OCI-LY7 (cell line): ENCODE measurements around the gene NRDC.

ENCODE experiments used
- CTCF ChIP-seq: fragments of 200-600 bp; sonication (generic); conservative IDR thresholded peaks from 2 replicates; pipeline ENCODE4 v1.5.1; 2014; ENCODE audit warnings: mild to moderate bottlenecking, antibody characterized with exemption, low read length, moderate library complexity, mixed read lengths
- EZH2phosphoT487 ChIP-seq: fragments of 200-600 bp; sonication (generic); IDR thresholded peaks from 2 replicates; pipeline ENCODE4 v1.6.1; 2018; ENCODE audit warnings: low read depth, borderline replicate concordance, mild to moderate bottlenecking, mixed run types, antibody characterized with exemption, low read length, moderate library complexity, mixed read lengths

- no peak for TF ChIP-seq CTCF
- no peak for TF ChIP-seq EZH2phosphoT487
Observed at GRCh38 chr1:51906306-51907078, 28.0 kb upstream of the NRDC start.
